ENCODE results near the gene VAT1L.

VAT1L gene

GRCh38 chr16:77840673-77841501 lies 52.5 kb downstream of the VAT1L start:
- DNase-seq: no peak
- Histone ChIP-seq H3K27me3 (ENCODE audit: insufficient read depth, low read length, poor library complexity) (no peaks in the 10 kb centered on the region), H3K4me3 (ENCODE audit: low read depth in 1 of 2, low read length in 2 of 2) (no peak overlapping the region), H3K79me2 (ENCODE audit: insufficient read depth, low read length) (no peaks in the 10 kb centered on the region), H2AFZ (ENCODE audit: low read depth, low read length) (no peak overlapping the region), H3K27ac (ENCODE audit: low read length) (no peak overlapping the region), H3K4me1 (ENCODE audit: insufficient read depth, low read length) (no peaks in the 10 kb centered on the region), H3K9ac (ENCODE audit: low read depth, low read length) (no peak overlapping the region), H3K4me2 (ENCODE audit: insufficient read depth, low read length) (no peak overlapping the region), H3K9me3 (ENCODE audit: insufficient read depth, low read length, severe bottlenecking) (no peaks in the 10 kb centered on the region), H4K20me1 (ENCODE audit: insufficient read depth, low read length) (no peaks in the 10 kb centered on the region), H3K36me3 (ENCODE audit: insufficient read depth, low read length) (no peaks in the 10 kb centered on the region)
- no peak for ATAC-seq (ENCODE audit: insufficient read depth, low read depth)
- TF ChIP-seq EZH2 (IDR thresholded peaks at IDR 0.05; ENCODE audit: borderline replicate concordance, low read depth, low read length, severe bottlenecking) (no peak), CTCF (IDR thresholded peaks at IDR 0.05; ENCODE audit: borderline replicate concordance, extremely low read depth, low read length, poor library complexity, severe bottlenecking) (no peak)

DNA sequence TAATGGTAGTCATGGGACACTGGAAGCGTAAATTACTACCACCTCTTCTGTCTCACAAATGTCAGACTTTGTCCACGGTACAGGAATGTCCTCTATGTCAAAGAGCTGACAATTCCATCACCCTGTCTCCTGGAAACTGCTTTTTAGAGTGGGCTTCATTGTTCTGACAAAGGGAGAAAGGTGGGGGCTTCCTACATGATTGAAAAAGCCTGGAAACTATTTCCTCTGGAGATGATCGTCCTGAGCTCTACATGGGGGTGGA lies 53.1 kb downstream of the VAT1L start:
- no peaks in the 10 kb centered on the region for H3K79me2 ChIP-seq (ENCODE audit: insufficient read depth, low read length)
- H3K27me3 ChIP-seq (ENCODE audit: insufficient read depth, low read length, poor library complexity): no peaks in the 10 kb centered on the region
- H3K4me2 ChIP-seq (ENCODE audit: insufficient read depth, low read length): no peak overlapping the region
- no peak for TF ChIP-seq CTCF (IDR thresholded peaks at IDR 0.05; ENCODE audit: borderline replicate concordance, extremely low read depth, low read length, poor library complexity, severe bottlenecking)
- TF ChIP-seq EZH2 (IDR thresholded peaks at IDR 0.05; ENCODE audit: borderline replicate concordance, low read depth, low read length, severe bottlenecking): no peak
- H3K27ac ChIP-seq (ENCODE audit: low read length): no peak overlapping the region
- no peak overlapping the region for H3K9ac ChIP-seq (ENCODE audit: low read depth, low read length)
- no peaks in the 10 kb centered on the region for H3K36me3 ChIP-seq (ENCODE audit: insufficient read depth, low read length)
- no peak overlapping the region for H2AFZ ChIP-seq (ENCODE audit: low read depth, low read length)
- ATAC-seq (ENCODE audit: insufficient read depth, low read depth): no peak
- H4K20me1 ChIP-seq (ENCODE audit: insufficient read depth, low read length): no peaks in the 10 kb centered on the region
- no peak overlapping the region for H3K4me3 ChIP-seq (ENCODE audit: low read depth in 1 of 2, low read length in 2 of 2)
- H3K4me1 ChIP-seq (ENCODE audit: insufficient read depth, low read length): no peaks in the 10 kb centered on the region
- H3K9me3 ChIP-seq (ENCODE audit: insufficient read depth, low read length, severe bottlenecking): no peaks in the 10 kb centered on the region
- DNase-seq: no peak

GRCh38 chr16:77842468-77842867 lies 54.1 kb downstream of the VAT1L start:
- H2AFZ ChIP-seq (ENCODE audit: low read depth, low read length): no peak overlapping the region
- no peaks in the 10 kb centered on the region for H3K79me2 ChIP-seq (ENCODE audit: insufficient read depth, low read length)
- H3K4me3 ChIP-seq (ENCODE audit: low read depth in 1 of 2, low read length in 2 of 2): no peak overlapping the region
- H3K27ac ChIP-seq (ENCODE audit: low read length): no peak overlapping the region
- no peaks in the 10 kb centered on the region for H3K4me1 ChIP-seq (ENCODE audit: insufficient read depth, low read length)
- DNase-seq (no peak), ATAC-seq (ENCODE audit: insufficient read depth, low read depth) (no peak)
- no peak for TF ChIP-seq EZH2 (IDR thresholded peaks at IDR 0.05; ENCODE audit: borderline replicate concordance, low read depth, low read length, severe bottlenecking)
- TF ChIP-seq CTCF (IDR thresholded peaks at IDR 0.05; ENCODE audit: borderline replicate concordance, extremely low read depth, low read length, poor library complexity, severe bottlenecking): no peak
- no peaks in the 10 kb centered on the region for H4K20me1 ChIP-seq (ENCODE audit: insufficient read depth, low read length)
- H3K27me3 ChIP-seq (ENCODE audit: insufficient read depth, low read length, poor library complexity): peaks cover 4% of the 10 kb centered on the region
- H3K36me3 ChIP-seq (ENCODE audit: insufficient read depth, low read length): no peaks in the 10 kb centered on the region
- H3K4me2 ChIP-seq (ENCODE audit: insufficient read depth, low read length): no peak overlapping the region
- H3K9ac ChIP-seq (ENCODE audit: low read depth, low read length): no peak overlapping the region
- no peaks in the 10 kb centered on the region for H3K9me3 ChIP-seq (ENCODE audit: insufficient read depth, low read length, severe bottlenecking)
